Measurements from ENCODE around the gene ANO8.
"Not testable (repeated sequence)": the region's sequence is repeated elsewhere in the genome, so short reads cannot be mapped to it uniquely, and the experiment has no call there.

DNA sequence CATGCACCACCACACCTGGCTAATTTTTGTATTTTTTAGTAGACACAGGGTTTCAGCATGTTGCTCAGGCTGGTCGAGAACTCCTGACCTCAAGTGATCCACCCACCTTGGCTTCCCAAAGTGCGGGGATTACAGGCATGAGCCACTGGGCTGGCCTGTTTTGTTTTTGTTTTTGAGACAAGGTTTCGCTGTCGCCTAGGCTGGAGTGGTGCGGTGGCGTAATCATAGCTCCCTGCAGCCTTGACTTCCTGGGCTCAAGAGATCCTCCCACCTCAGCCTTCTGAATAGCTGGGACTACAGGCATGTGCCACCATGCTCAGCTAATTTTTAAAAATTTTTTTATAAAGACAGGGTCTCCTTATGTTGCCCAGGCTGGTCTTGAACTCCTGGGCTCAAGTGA, 39.1 kb downstream of the ANO8 start:
- TF ChIP-seq, protein P1, sequence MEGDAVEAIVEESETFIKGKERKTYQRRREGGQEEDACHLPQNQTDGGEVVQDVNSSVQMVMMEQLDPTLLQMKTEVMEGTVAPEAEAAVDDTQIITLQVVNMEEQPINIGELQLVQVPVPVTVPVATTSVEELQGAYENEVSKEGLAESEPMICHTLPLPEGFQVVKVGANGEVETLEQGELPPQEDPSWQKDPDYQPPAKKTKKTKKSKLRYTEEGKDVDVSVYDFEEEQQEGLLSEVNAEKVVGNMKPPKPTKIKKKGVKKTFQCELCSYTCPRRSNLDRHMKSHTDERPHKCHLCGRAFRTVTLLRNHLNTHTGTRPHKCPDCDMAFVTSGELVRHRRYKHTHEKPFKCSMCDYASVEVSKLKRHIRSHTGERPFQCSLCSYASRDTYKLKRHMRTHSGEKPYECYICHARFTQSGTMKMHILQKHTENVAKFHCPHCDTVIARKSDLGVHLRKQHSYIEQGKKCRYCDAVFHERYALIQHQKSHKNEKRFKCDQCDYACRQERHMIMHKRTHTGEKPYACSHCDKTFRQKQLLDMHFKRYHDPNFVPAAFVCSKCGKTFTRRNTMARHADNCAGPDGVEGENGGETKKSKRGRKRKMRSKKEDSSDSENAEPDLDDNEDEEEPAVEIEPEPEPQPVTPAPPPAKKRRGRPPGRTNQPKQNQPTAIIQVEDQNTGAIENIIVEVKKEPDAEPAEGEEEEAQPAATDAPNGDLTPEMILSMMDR (conservative IDR thresholded peaks at IDR 0.05), result not testable (repeated sequence)
- TF ChIP-seq ZFX (IDR thresholded peaks at IDR 0.05), result not testable (repeated sequence)
